RPMI7951 (cell line): ENCODE data around the gene EFCC1. TPM values are rescaled to one million over a fixed set of nuclear protein-coding genes. Genes with fewer than 3 reads are reported as not detected.
A peak's percentile ranks its signal among the peaks of the same experiment; 100 is the strongest.

Experiments
- DNase-seq: peaks from one replicate; pipeline ENCODE4 v3.0.0-alpha.2; 2012; ENCODE audit warnings: low read depth
- total RNA-seq: library from RNA; depleted of rRNA; stranded (reverse); fragments of >200 nt; shearing (Covaris generic); gene quantifications from 2 replicates; pipeline ENCODE4 v1.2.3, GENCODE V29; 2014; rRNA removed

The EFCC1 gene
- not detected in 2 replicates for total RNA-seq

GRCh38 chr3:129001101-129001805, at the start of gene EFCC1:
EFCC1 (plus strand) TSS chr3:129001304; CDS start chr3:129001629, 325 bp downstream.
- DNase-seq, result no peak

- DNase-seq, result no peak
These were observed 44.7 kb upstream of the EFCC1 start for GRCh38 chr3:128956440-128956839.

GRCh38 chr3:128965280-128965679, 35.8 kb upstream of the EFCC1 start:
- no peak for DNase-seq

- DNase-seq, result no peak
These were observed 35.3 kb upstream of the EFCC1 start for GRCh38 chr3:128965818-128966217.

- no peak for DNase-seq
These were observed 33.3 kb upstream of the EFCC1 start for GRCh38 chr3:128967748-128968355.

GRCh38 chr3:128969993-128970739, 30.9 kb upstream of the EFCC1 start:
- DNase-seq, result peak; percentile 39

GRCh38 chr3:128970740-128971047, 30.4 kb upstream of the EFCC1 start:
- peak; percentile 16 for DNase-seq

GRCh38 chr3:128971421-128972100, 29.5 kb upstream of the EFCC1 start:
- no peak for DNase-seq

- DNase-seq, result no peak
These were observed 27.0 kb upstream of the EFCC1 start for GRCh38 chr3:128973988-128974564.

- no peak for DNase-seq
These were observed 25.8 kb upstream of the EFCC1 start for GRCh38 chr3:128975276-128975675.

GRCh38 chr3:128983293-128984069, 17.6 kb upstream of the EFCC1 start:
- DNase-seq, result no peak

- DNase-seq, result no peak
These were observed 16.5 kb upstream of the EFCC1 start for GRCh38 chr3:128984596-128984995.

GRCh38 chr3:128987302-128988100, 13.6 kb upstream of the EFCC1 start:
- DNase-seq, result no peak

- DNase-seq, result no peak
These were observed 12.8 kb upstream of the EFCC1 start for GRCh38 chr3:128988286-128988685.

- DNase-seq, result no peak
These were observed 9.7 kb upstream of the EFCC1 start for GRCh38 chr3:128991355-128991895.

GRCh38 chr3:128992926-128993460, 8.1 kb upstream of the EFCC1 start:
- DNase-seq, result no peak

- peak; percentile 70 for DNase-seq
These were observed 7.5 kb upstream of the EFCC1 start, which contains the start of gene CFAP92 for GRCh38 chr3:128993461-128994172. CFAP92 (minus strand) TSS chr3:128994076; CDS start chr3:128993304, 772 bp downstream.

GRCh38 chr3:128994173-128994512, 7.0 kb upstream of the EFCC1 start:
- DNase-seq, result no peak
